ENCODE measurements around the gene ZFHX3.

DNA sequence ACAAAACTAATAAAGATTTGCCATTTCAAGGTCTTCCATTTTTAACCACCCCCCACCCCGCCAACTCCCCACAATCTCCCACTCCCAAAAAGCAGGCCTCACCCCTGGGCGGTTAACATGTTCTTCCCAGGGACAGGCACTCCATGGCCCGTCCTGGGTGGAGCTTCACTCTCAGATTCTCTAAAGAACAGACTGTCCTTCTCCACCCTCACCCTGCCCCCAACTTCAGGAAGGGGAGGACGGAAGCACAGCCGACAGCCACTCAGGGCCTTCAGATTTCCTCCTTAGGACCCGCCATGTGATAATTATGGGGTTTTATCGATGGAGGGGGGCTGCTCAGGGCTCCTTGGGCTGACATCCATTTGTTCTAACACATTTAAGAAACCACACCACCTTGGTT is 61.9 kb downstream of the ZFHX3 start:
- TF ChIP-seq, protein P1, sequence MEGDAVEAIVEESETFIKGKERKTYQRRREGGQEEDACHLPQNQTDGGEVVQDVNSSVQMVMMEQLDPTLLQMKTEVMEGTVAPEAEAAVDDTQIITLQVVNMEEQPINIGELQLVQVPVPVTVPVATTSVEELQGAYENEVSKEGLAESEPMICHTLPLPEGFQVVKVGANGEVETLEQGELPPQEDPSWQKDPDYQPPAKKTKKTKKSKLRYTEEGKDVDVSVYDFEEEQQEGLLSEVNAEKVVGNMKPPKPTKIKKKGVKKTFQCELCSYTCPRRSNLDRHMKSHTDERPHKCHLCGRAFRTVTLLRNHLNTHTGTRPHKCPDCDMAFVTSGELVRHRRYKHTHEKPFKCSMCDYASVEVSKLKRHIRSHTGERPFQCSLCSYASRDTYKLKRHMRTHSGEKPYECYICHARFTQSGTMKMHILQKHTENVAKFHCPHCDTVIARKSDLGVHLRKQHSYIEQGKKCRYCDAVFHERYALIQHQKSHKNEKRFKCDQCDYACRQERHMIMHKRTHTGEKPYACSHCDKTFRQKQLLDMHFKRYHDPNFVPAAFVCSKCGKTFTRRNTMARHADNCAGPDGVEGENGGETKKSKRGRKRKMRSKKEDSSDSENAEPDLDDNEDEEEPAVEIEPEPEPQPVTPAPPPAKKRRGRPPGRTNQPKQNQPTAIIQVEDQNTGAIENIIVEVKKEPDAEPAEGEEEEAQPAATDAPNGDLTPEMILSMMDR (IDR thresholded peaks at IDR 0.05) = no peak
- no peak for TF ChIP-seq EZH2 (IDR thresholded peaks at IDR 0.05; ENCODE audit: borderline replicate concordance, insufficient read depth, low read depth, low read length, poor library complexity, severe bottlenecking)

Measured in B cell (primary cell).